OCI-LY3 (cell line): Measurements from ENCODE around the gene FGGY.

Experiments
- H2AFZ ChIP-seq: fragments of 200-600, 300-600 bp; shearing (Covaris generic); 2 replicates; pipeline ENCODE4 v1.6.0; 2014; ENCODE audit warnings: antibody characterized with exemption, low read depth, low read length
- H3K27ac ChIP-seq: fragments of 200-600, 300-600 bp; sonication (generic); 2 replicates; pipeline ENCODE4 v1.5.1; 2014; ENCODE audit warnings: mild to moderate bottlenecking, low read length, moderate library complexity, mixed read lengths
- H3K27me3 ChIP-seq: fragments of 200-600, 300-600 bp; sonication (generic); 2 replicates; pipeline ENCODE4 v1.6.1; 2014; ENCODE audit warnings: low read depth, low read length, mixed read lengths
- H3K36me3 ChIP-seq: fragments of 200-600, 300-600 bp; sonication (generic); replicated peaks from 2 replicates; pipeline ENCODE3; 2014; ENCODE audit warnings: low read depth, low read length, mixed read lengths
- H3K4me1 ChIP-seq: fragments of 300-600, 200-600 bp; sonication (generic); 2 replicates; pipeline ENCODE4 v1.6.1; 2014; ENCODE audit warnings: low read length, mixed read lengths
- H3K4me2 ChIP-seq: fragments of 200-600, 300-600 bp; sonication (generic); 2 replicates; pipeline ENCODE4 v1.6.1; 2014; ENCODE audit warnings: low read length, mixed read lengths
- H3K4me3 ChIP-seq: fragments of 300-600, 200-600 bp; sonication (generic); 2 replicates; pipeline ENCODE4 v1.5.1; 2014; ENCODE audit warnings: antibody characterized with exemption, mild to moderate bottlenecking, low read length, moderate library complexity
- H3K79me2 ChIP-seq: fragments of 300-600, 200-600 bp; shearing (Covaris generic); 2 replicates; pipeline ENCODE4 v1.6.1; 2014; ENCODE audit warnings: mild to moderate bottlenecking, low read length, mixed read lengths
- H3K9ac ChIP-seq: fragments of 300-600, 200-600 bp; shearing (Covaris generic); 2 replicates; pipeline ENCODE4 v1.6.0; 2014; ENCODE audit warnings: mild to moderate bottlenecking, low read length, moderate library complexity
- H3K9me3 ChIP-seq: fragments of 200-600, 300-600 bp; shearing (Covaris generic); 2 replicates; pipeline ENCODE4 v1.6.1; 2014; ENCODE audit warnings: low read length, mixed read lengths; ENCODE audit not compliant: insufficient read depth
- H4K20me1 ChIP-seq: fragments of 200-600, 300-600 bp; sonication (generic); 2 replicates; pipeline ENCODE4 v1.6.1; 2016; ENCODE audit warnings: low read length, mixed read lengths; ENCODE audit not compliant: insufficient read depth
- EZH2phosphoT487 ChIP-seq: fragments of 200-600 bp; shearing (Covaris generic); IDR thresholded peaks from 2 replicates; pipeline ENCODE4 v1.6.1; 2018; ENCODE audit warnings: antibody characterized with exemption, mixed run types, low read depth
- TF ChIP-seq, protein P1 (sequence below): fragments of 200-600, 300-600 bp; sonication (generic); IDR thresholded peaks from 2 replicates; pipeline ENCODE4 v1.5.1; 2014; ENCODE audit warnings: antibody characterized with exemption, low read length, low read depth

Gene FGGY

GRCh38 chr1:59394706-59395425, 98.0 kb downstream of the FGGY start:
- no peaks in the 10 kb centered on the region for H3K9me3 ChIP-seq
- H3K79me2 ChIP-seq: no peaks in the 10 kb centered on the region
- no peak overlapping the region for H3K4me2 ChIP-seq
- H3K9ac ChIP-seq: no peak overlapping the region
- H3K4me3 ChIP-seq: no peak overlapping the region
- no peaks in the 10 kb centered on the region for H4K20me1 ChIP-seq
- H3K36me3 ChIP-seq: no peaks in the 10 kb centered on the region
- peaks cover 16% of the 10 kb centered on the region for H3K4me1 ChIP-seq
- TF ChIP-seq, protein P1, sequence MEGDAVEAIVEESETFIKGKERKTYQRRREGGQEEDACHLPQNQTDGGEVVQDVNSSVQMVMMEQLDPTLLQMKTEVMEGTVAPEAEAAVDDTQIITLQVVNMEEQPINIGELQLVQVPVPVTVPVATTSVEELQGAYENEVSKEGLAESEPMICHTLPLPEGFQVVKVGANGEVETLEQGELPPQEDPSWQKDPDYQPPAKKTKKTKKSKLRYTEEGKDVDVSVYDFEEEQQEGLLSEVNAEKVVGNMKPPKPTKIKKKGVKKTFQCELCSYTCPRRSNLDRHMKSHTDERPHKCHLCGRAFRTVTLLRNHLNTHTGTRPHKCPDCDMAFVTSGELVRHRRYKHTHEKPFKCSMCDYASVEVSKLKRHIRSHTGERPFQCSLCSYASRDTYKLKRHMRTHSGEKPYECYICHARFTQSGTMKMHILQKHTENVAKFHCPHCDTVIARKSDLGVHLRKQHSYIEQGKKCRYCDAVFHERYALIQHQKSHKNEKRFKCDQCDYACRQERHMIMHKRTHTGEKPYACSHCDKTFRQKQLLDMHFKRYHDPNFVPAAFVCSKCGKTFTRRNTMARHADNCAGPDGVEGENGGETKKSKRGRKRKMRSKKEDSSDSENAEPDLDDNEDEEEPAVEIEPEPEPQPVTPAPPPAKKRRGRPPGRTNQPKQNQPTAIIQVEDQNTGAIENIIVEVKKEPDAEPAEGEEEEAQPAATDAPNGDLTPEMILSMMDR: no peak
- no peak for TF ChIP-seq EZH2phosphoT487
- no peaks in the 10 kb centered on the region for H3K27me3 ChIP-seq
- no peak overlapping the region for H2AFZ ChIP-seq
- no peak overlapping the region for H3K27ac ChIP-seq

- Histone ChIP-seq H2AFZ (no peak overlapping the region), H3K4me3 (no peak overlapping the region), H3K9ac (no peak overlapping the region), H3K27ac (no peak overlapping the region), H3K9me3 (no peaks in the 10 kb centered on the region), H3K27me3 (no peaks in the 10 kb centered on the region), H3K4me1 (peaks cover 10% of the 10 kb centered on the region), H3K79me2 (no peaks in the 10 kb centered on the region), H3K4me2 (no peak overlapping the region), H3K36me3 (no peaks in the 10 kb centered on the region), H4K20me1 (no peaks in the 10 kb centered on the region)
- TF ChIP-seq, protein P1: no peak
- TF ChIP-seq EZH2phosphoT487: no peak
Observed at GRCh38 chr1:59396387-59396786, 99.5 kb downstream of the FGGY start.

- no peaks in the 10 kb centered on the region for H3K79me2 ChIP-seq
- H3K9me3 ChIP-seq: no peaks in the 10 kb centered on the region
- peaks cover under 1% of the 10 kb centered on the region; the same call in 1 of the 2 replicates for H3K4me1 ChIP-seq
- H3K36me3 ChIP-seq: no peaks in the 10 kb centered on the region
- no peak overlapping the region for H3K27ac ChIP-seq
- no peak overlapping the region for H3K9ac ChIP-seq
- H3K4me3 ChIP-seq: no peak overlapping the region
- no peak overlapping the region for H2AFZ ChIP-seq
- no peaks in the 10 kb centered on the region for H4K20me1 ChIP-seq
- TF ChIP-seq EZH2phosphoT487: no peak
- TF ChIP-seq, protein P1: no peak
- no peak overlapping the region for H3K4me2 ChIP-seq
- H3K27me3 ChIP-seq: no peaks in the 10 kb centered on the region
Observed at GRCh38 chr1:59397139-59397858, 100.4 kb downstream of the FGGY start.

DNA sequence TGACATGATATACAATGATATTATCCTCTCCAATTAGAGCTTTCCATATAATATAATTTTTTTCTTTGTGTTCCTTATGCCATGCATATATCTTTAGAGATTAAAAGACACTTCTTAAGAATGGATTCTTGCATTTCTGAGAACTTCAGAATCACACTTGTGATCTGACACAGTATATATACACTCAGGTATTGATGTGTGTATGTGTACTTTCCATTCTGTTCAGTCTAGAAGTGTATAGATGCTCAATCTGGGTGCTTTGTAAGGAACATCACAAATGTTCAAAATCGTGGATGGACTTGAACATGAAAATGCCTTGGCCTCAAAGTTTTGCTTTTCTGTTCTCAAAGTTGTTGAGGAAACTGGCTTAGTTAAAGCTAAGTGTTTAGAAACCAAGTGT, 102.7 kb downstream of the FGGY start:
- Histone ChIP-seq H3K9me3 (no peaks in the 10 kb centered on the region), H3K79me2 (no peaks in the 10 kb centered on the region), H3K4me2 (no peak overlapping the region), H3K27me3 (no peaks in the 10 kb centered on the region), H3K4me3 (no peak overlapping the region), H3K36me3 (no peaks in the 10 kb centered on the region), H2AFZ (no peak overlapping the region), H3K27ac (no peak overlapping the region), H4K20me1 (no peaks in the 10 kb centered on the region), H3K4me1 (no peaks in the 10 kb centered on the region), H3K9ac (no peak overlapping the region)
- TF ChIP-seq, protein P1: no peak
- TF ChIP-seq EZH2phosphoT487: no peak
